SK-N-SH treated with all-trans-retinoic acid at 6 μM for 48 hours (cell line): ENCODE data around the gene WASHC1.
A peak's percentile ranks its signal among the peaks of the same experiment; 100 is the strongest.
"Not testable (repeated sequence)": the region's sequence is repeated elsewhere in the genome, so short reads cannot be mapped to it uniquely, and the experiment has no call there.

Experiments
- ATAC-seq: fragments of 200-7000 bp; cut with Tn5 transposase; 3 replicates; pipeline ENCODE4 v1.9.1; 2020; ENCODE audit warnings: mild to moderate bottlenecking, moderate library complexity

The WASHC1 gene

GRCh38 chr9:14129-14809 is 15.0 kb downstream of the WASHC1 start:
- not testable (repeated sequence) for ATAC-seq

DNA sequence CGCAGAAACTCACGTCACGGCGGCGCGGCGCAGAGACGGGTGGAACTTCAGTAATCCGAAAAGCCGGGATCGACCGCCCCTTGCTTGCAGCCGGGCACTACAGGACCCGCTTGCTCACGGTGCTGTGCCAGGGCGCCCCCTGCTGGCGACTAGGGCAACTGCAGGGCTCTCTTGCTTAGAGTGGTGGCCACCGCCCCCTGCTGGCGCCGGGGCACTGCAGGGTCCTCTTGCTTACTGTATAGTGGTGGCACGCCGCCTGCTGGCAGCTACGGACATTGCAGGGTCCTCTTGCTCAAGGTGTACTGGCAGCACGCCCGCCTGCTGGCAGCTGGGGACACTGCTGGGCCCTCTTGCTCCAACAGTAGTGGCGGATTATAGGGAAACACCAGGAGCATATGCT is 18.1 kb downstream of the WASHC1 start:
- ATAC-seq, result not testable (repeated sequence)

- not testable (repeated sequence) for ATAC-seq
Observed at GRCh38 chr9:10653-11053, 18.6 kb downstream of the WASHC1 start.

DNA sequence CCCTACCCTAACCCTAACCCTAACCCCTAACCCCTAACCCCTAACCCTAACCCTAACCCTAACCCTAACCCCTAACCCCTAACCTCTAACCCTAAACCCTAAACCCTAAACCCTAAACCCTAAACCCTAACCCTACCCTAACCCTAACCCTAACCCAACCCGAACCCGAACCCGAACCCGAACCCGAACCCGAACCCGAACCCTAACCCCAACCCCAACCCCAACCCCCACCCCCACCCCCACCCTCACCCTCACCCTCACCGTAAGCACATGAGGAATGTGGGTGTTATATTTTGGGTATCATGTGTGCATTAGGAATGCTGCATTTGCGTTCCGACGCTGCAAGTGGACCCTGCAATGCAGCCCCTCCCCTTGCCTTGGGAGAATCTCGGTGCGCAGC is 19.0 kb downstream of the WASHC1 start:
- peak; percentile 49; the same call in 2 of the 3 replicates for ATAC-seq
